Left renal pelvis (tissue), 4 donors: ENCODE measurements around the gene SREBF2. TPM values are rescaled to one million over a fixed set of nuclear protein-coding genes. Genes with fewer than 3 reads are reported as not detected.

ENCODE experiments used
- DNase-seq, 4 donors: peaks; one replicate each; pipeline ENCODE4 v3.0.0-alpha.2; 2013; ENCODE audit warnings: low read depth in 4 of 4, low spot score in 3 of 4
- polyA plus RNA-seq, 4 donors: library from polyadenylated mRNA; unstranded; fragments of 120-200 nt; gene quantifications; one replicate each; pipeline ENCODE4 v1.2.1, GENCODE V29; 2013; ENCODE audit not compliant: insufficient read length in 4 of 4

Gene SREBF2
- polyA plus RNA-seq, 4 donors: 76.0 to 99.1 (median 93.9) TPM

DNA sequence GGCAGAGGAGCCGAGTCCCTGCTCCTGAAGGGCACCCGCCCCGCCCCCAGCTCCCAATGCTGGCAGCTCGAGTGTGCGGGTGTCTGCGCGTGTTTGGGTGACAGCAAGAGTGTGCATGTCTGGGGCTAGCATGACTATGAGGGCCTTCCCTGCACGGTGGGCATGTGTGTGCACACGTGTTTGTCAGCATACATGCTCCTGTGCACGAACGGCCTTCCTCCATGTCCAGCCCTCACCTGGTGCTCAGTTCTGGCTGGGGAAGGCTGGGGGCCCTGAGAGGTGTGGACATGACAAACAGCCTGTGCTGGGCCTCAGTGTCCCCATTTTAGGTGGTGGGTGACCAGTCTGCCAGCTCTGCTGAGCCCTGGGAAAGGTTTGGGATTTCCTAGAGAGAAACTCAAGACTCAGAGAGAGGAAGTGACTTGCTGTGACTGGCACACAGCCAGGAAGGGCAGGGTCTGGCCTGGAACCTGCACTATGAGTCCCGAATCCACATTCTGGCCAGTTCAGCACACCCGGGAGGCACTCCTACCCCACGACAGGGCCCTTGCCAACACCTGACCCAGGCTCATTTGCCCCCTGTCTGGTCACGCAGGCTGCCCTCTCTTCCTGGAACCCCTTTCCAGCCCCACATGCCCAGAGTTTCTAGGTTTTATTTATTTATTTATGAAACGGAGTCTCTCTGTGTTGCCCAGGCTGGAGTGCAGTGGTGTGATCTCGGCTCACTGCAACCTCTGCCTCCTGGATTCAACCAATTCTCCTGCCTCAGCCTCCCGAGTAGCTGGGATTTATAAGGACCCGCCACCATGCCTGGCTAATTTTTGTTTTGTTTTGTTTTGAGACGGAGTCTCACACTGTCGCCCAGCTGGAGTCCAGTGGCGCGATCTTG, 85.2 kb downstream of the SREBF2 start:
- DNase-seq: no peak

DNA sequence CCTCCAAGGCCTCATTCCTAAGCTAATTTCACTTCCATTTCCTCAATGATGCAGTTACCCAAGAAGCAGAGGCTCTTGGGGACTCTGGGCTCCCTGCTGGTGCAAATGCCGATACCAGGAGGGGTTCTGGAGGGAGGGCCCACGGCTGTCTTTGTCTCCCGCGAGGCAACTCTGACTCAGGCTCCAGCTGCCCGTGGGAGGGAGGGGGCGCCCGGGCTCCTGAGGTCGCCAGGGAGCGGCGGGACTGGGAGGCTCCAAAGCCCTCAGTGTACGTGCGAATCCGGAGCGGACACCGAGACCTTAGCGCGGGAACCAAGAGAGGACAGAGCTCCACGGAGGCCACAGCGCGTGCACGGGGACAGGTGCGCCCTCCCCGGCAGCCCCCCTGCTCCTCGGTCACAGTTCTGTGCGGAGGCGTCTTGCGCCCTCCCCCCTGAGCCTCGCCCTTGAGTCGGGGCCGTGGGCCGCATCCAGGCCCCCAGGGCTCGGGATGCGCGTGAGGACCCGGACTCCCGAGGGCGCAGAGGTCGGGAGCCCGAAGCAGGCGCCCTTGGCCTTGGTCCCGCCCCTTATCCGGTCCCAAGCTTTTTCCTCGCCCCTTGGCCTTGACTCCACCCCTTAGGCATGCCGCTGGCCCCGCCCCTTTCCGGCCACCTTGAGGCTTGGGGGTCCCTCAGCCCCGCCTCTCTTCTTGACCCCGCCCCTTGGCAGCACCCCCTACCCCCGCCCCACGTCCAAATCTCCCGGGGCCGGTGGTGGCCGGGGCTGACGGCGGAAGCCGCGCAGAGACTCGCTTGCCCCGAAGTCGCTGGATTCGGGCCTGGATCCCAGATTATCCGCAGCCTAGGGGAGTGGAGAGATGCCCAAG, 86.7 kb downstream of the SREBF2 start:
- no peak for DNase-seq

DNA sequence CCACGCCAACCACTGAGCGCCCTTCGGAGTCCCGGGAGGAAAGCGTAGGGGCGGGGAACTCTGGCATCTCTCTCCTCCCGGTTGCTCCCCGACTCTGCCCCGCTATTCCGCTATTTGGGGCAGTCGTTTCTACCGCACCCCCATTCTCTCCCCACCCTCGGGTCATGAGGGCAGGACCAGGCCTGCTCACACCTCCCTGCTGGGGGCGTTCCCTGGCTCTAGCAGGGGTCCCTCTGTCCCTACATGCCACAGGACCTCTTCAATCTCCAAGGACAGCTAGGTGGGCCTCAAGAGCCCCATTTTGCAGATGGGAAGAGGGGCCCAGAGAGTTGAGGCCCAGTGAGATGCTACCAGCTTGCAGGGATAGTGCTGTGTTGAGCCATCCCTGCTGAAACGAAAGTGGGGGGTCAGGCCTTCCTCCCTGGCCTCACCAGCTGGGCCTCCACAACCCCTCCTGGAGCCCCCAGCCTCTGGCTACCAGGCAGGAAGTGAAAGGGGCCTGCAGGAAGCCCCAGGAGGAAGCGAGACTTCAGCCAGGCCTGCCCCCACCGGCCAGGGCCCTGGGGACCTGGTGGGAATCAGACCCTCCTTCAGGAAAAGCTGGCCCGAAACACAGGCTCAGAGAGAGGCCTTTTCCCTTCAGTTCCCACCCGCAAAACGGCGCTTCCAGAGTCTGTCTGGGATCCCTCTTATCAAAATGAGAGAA, 87.5 kb downstream of the SREBF2 start:
- DNase-seq: no peak

GRCh38 chr22:41922328-41922727, 89.4 kb downstream of the SREBF2 start:
- DNase-seq: no peak

GRCh38 chr22:41922940-41923594, 90.2 kb downstream of the SREBF2 start:
- no peak for DNase-seq

DNA sequence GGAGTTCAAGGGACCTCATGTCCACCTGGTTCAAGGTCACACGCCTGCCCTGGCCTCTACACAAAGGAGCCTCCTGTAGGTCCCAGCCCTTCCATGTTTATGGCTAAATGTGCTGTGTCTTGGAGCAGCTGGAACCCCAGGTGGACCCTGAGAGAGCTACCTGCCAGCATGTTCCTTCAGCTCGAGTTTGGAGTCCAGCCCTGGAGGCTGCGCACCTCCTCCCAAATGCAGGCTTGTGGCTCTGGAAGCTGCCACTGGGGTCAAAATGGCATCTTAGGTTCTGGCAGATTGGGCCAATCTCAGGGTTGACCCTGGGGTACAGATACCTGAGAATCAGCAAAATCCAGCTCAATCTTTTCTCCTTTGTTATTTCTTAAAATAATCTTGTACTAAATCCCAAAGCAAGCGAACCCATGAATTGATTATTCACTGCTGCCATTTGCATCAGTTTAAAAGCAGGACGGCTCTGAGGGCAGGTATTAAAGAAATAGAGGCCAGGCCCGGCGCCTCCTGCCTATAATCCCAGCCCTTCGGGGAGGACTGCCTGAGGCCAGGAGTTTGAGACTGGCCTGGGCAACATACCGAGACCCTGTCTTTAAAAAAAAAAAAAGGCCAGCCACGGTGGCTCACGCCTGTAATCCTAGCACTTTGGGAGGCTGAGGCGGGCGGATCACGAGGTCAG, 90.8 kb downstream of the SREBF2 start:
- DNase-seq: no peak

GRCh38 chr22:41925783-41926460, 93.0 kb downstream of the SREBF2 start:
- no peak for DNase-seq

DNA sequence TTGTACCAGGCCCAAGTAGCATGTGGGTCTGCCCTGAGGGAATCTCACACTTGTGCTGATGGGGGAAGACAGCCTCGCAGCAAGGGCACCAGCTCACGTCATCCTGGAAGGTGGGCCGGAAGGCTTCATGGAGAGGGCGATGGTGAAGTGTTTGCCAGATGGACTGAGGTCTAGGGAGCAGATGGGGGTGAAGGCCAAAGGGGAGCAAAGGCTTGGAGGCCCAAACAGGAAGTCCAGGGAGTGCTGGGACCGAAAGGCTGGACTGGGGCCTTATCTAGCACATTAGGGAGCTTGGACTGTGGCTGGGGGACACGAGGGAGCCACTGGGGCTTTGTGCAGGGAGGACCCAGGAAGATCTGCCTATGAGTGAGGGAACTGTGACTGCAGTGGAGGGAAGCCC, 94.9 kb downstream of the SREBF2 start:
- no peak for DNase-seq

DNA sequence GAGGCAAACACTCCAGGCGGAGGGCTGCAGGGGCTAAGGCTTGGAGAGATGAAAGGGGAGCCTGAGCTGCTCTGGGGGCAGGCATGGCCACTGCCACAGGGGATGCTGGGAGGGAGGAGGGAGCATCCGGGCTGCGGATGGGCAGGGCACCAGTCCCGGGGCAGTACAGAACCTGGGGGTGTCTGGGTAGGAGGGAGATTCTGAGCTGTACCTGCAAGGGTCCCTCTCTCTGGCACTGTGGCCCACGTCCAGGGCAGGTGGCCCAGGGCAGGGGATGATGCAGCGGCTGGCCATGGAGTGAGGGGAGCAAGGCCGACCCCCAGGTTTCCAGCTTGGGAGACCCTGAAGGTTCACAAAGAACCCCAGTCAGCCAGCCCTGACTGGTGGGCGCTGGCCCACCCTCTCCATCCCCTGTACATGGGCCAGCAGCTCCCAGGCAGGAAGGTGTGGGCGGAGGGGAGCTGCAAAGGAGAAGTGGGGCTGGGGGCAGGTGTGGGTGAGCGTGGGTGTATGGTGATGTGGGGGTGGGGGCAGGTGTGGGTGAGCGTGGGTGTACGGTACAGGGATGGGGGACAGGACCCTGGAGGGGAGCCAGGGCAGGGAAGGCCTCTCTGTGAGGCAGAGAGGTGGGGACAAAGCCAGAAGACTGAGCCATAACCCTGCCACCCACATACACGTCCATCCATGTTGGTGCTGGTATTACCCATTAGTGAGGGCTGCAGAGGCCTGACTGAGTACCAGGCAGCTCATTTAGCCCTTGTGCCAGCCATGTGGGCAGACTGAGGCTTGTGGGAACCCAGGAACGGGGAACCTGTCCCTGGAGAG, 95.9 kb downstream of the SREBF2 start:
- no peak for DNase-seq

GRCh38 chr22:41929418-41929810, 96.5 kb downstream of the SREBF2 start:
- no peak for DNase-seq

DNA sequence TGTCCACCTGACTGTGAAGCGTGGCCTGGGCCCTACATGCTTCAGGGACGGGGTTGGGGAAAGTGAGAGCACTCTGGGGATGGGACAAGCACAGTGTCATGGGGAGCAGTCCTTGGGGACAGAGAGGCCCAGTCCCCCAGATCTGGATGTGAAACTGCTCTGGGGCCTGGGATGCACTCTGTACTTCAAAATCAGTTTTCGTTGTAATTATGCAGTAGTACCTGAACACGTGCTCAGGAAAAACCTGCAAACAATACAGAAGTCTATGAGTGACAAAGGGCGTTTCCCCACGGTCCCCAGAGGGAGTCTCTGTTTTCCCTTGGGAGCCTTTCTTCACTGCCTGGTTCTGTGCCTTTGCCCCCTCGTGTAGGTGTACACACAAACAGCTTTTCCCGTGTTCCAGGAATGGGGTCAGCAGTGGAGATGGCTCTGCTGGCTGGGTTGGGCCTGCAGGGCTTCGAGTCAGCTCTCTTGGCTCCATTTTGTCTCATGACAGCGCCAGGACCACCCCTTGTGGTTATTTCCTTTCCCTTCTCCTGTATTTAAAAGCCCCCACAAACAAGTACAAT, 98.9 kb downstream of the SREBF2 start:
- no peak for DNase-seq

GRCh38 chr22:41932353-41932752, 99.4 kb downstream of the SREBF2 start:
- no peak for DNase-seq

DNA sequence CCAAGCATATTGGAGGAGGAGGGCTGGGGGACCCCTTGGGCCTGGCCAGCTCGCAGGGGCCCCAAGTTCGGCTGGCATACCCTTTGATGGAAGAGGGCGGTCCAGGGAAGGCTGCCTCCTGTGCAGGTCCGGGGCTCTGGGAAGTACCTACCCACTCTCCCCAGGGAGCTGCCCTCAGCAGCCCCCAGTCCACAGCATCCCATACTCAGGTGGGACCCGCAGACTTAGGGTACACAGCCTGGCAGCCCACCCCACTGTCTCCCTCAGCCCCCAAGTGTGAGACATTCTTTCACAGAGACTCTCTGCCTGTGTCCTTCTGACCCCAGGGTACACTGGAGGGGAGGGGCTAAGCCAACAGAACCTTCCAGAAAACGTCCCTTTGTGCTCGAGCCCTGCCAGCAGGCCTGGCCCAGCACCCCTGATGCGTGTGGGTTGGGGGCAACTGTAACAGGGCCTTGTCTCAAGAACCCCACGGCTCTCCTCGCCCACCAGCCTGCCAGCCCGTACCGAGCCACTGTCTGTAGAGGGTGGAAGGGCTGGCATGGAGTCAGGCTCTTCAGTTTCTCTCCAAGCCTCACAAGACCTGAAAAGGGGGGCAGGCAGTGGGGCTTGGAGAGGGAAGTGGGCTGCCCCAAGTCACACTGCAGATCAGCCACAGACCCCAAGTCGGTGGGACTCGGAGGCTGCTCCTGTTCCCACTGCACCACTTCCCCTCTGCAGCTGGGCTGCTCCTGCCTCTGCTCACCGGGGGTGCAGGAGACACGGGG, 100.7 kb downstream of the SREBF2 start:
- no peak for DNase-seq

- DNase-seq: no peak
These were observed 101.5 kb downstream of the SREBF2 start for GRCh38 chr22:41934284-41935014.

- no peak for DNase-seq
These were observed 102.1 kb downstream of the SREBF2 start for GRCh38 chr22:41935015-41935351.

GRCh38 chr22:41935509-41935908, 102.6 kb downstream of the SREBF2 start:
- DNase-seq: no peak

DNA sequence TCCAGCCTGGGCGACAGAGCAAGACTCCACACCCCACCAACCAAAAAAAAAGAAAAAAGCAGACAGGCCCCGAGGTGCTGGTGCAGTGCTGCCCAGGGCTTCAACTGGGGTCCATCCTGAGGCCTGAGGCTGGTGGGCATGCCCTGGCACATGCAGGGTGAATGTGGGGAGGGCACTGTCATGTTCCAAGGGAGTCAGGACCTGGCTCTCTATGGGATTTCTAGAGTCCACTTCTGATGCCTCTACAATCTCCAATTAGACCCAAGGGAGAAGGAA, 103.9 kb downstream of the SREBF2 start:
- DNase-seq: no peak
